RWPE1 (cell line): Measurements from ENCODE around the gene RAB40C.
A peak's percentile ranks its signal among the peaks of the same experiment; 100 is the strongest.

Experiments used
- CTCF ChIA-PET: fragments of 350-600 bp; sonication (Branson Sonifier 250); formaldehyde crosslinking; extraction: SDS; loops from one replicate; lab custom pipeline; 2021; lab: Yijun Ruan, JAX
- POLR2A ChIA-PET: fragments of 400-600 bp; formaldehyde crosslinking; extraction: SDS; loops from one replicate; lab custom pipeline; 2020; ENCODE audit warnings: antibody characterized with exemption; ENCODE audit not compliant: low non-redundant PET; lab: Yijun Ruan, JAX
- DNase-seq: peaks from one replicate; pipeline ENCODE4 v3.0.0; 2012; ENCODE audit warnings: low spot score
- H3K27ac ChIP-seq: fragments of 450-650 bp; 2 replicates; pipeline ENCODE4 v1.5.1; 2017
- TF ChIP-seq, protein P1 (sequence below): fragments of 450-650 bp; conservative IDR thresholded peaks from 2 replicates; pipeline ENCODE4 v1.5.1; 2017; ENCODE audit warnings: low read depth, mild to moderate bottlenecking

RAB40C gene

DNA sequence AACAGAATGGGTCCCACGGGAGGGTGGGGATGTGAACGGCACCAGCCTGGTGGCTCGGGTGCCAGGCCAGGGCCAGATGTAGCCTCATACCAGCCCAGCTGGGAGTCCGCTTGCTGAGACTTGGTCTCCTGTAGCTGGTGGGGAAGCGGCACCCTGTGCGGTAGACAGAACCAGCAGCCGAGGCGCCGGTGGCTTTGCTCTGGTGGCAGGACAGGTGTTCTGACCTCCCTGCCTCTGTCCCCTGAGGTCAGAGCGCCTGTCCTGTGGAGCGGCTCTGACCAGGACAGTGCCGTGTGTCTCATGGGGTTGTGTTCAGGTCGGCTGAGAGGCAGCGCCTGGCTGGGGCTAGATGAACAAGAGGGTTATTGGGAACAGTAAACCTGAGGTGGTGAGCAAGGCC lies 20.1 kb downstream of the RAB40C start:
- TF ChIP-seq, protein P1, sequence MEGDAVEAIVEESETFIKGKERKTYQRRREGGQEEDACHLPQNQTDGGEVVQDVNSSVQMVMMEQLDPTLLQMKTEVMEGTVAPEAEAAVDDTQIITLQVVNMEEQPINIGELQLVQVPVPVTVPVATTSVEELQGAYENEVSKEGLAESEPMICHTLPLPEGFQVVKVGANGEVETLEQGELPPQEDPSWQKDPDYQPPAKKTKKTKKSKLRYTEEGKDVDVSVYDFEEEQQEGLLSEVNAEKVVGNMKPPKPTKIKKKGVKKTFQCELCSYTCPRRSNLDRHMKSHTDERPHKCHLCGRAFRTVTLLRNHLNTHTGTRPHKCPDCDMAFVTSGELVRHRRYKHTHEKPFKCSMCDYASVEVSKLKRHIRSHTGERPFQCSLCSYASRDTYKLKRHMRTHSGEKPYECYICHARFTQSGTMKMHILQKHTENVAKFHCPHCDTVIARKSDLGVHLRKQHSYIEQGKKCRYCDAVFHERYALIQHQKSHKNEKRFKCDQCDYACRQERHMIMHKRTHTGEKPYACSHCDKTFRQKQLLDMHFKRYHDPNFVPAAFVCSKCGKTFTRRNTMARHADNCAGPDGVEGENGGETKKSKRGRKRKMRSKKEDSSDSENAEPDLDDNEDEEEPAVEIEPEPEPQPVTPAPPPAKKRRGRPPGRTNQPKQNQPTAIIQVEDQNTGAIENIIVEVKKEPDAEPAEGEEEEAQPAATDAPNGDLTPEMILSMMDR, result no peak
- H3K27ac ChIP-seq, result peak overlapping the region; percentile 81
- ChIA-PET POLR2A (no interaction called here), CTCF (interaction anchor here (1.1 to 1.2 kb wide), 2 partner anchors 9 to 28 kb away, joined by 3 read pairs; no protein-coding TSS in a partner anchor)
- DNase-seq, result no peak

- H3K27ac ChIP-seq, result peak overlapping the region; percentile 81
- TF ChIP-seq, protein P1, result peak; percentile 77
- ChIA-PET POLR2A (no interaction called here), CTCF (interaction anchor here (0.7 to 1.2 kb wide), 3 partner anchors 10 to 77 kb away, joined by 3 to 4 read pairs (median 3); no protein-coding TSS in a partner anchor)
- DNase-seq, result peak; percentile 30
These were observed 20.9 kb downstream of the RAB40C start for GRCh38 chr16:610513-611381.

- TF ChIP-seq, protein P1, result no peak
- POLR2A ChIA-PET, result no interaction called here
- CTCF ChIA-PET, result no interaction called here
- no peak for DNase-seq
- no peak overlapping the region for H3K27ac ChIP-seq
These were observed 25.3 kb downstream of the RAB40C start for GRCh38 chr16:615122-615521.

GRCh38 chr16:616733-617586 lies 27.1 kb downstream of the RAB40C start:
- POLR2A ChIA-PET, result no interaction called here
- CTCF ChIA-PET, result interaction anchor here (1.0 kb wide), 1 partner anchor 32 kb away, joined by 3 read pairs; no protein-coding TSS in a partner anchor
- TF ChIP-seq, protein P1, result no peak
- no peak for DNase-seq
- H3K27ac ChIP-seq, result peak overlapping the region; percentile 26

DNA sequence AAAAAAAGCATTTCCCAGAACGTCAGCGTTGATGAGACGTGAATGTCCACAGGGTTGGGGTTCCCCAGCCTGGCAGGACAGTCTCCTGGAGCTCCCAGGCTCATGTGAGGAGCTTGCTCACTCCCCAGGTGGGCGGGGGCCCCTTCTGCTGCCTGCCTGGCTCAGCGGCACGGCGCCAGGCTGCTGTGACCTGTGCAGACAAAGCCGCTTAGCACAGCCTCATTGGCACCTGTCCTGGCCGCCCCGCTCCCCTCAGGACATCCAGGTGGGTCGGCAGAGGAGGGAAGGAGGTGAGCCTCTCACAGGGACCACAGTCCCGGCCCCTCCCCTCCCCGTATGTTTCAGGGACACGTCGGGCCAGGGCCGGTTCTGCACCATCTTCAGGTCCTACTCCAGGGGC lies 28.0 kb downstream of the RAB40C start:
- ChIA-PET POLR2A (interaction anchor here (0.7 kb wide), 1 partner anchor 279 kb away, joined by 5 read pairs; no protein-coding TSS in a partner anchor), CTCF (interaction anchor here (1.0 kb wide), 1 partner anchor 31 kb away, joined by 3 read pairs; no protein-coding TSS in a partner anchor)
- no peak for DNase-seq
- peak overlapping the region; percentile 26 for H3K27ac ChIP-seq
- TF ChIP-seq, protein P1, result no peak
